Amniotic stem cell (primary cell): ENCODE measurements around the gene FGGY.

Source experiments
- DNase-seq: peaks from one replicate; lab custom pipeline; 2025; lab: John Stamatoyannopoulos, UW

The FGGY gene

GRCh38 chr1:59678493-59679228, 381.8 kb downstream of the FGGY start:
- peak; percentile 77 for DNase-seq

DNA sequence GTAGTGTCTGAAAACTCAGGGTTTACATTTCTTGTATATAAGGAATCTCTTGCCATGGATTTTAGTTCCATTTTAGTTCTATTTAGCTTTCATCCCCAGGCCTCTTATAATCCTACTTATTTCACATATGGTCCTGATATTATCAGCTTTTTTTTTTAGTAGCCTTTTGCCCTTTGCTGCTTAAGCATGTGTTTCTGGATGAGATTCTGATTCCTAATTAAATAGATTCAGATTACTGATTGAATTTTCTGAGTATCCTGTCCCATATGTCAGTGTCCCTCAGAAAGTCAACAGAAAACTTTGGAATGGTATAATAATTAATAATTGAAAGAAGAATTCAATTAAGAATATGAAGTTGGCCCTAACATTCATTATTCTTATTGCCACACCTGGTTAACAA, 383.1 kb downstream of the FGGY start:
- no peak for DNase-seq

DNA sequence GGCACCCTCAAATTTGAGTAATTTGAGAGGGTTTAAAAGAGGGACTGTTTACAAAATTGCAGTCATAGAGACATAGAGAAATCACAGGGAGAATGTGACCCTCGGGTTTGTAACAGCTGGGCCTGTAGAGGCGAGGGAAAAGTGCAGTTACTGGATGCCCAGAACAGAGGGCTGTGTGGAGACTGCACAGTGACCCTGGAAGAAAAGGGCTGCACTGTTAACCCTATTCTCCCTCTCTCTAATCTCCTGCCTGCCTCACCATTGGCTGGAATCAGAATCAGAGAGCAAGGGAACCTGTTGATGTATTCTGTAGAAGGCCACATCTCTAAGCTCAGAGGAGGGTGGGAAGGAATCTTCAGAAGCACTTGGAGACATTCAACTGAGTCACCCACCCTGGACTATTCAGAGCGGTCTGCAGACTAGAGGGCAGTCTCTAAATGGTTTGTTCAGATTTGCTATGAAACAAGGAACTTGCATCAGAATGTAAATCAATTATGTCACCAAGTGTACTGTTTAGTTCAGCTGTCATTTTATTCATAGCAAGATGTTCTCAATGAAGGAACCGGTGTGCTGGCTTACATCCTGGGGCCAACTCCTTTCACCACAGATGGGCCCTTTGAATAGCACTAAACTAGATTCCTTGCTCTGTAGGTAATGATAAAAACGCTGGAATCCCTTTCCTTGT, 385.6 kb downstream of the FGGY start:
- no peak for DNase-seq

DNA sequence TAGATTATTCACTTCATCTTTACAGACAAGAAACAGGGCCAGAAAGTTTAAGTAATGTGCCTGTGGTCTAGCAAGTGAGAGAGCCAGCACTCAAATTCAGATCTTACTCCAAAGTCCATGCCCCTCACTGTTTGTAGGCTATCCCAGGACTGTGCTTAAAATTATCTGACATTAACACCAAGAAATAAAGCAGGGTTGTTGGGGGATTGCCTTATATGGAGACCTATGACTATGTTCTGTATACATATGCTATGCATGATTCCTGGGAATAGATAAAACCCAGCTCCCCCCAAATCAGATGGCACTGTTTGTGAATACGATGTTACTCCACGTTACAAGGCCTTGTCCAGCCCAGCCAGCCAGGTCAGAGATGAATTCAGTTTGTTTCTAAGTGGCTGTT, 386.3 kb downstream of the FGGY start:
- no peak for DNase-seq

- DNase-seq, result no peak
Observed at GRCh38 chr1:59684698-59685097, 387.8 kb downstream of the FGGY start.

GRCh38 chr1:59685101-59685500, 388.2 kb downstream of the FGGY start:
- DNase-seq, result no peak

DNA sequence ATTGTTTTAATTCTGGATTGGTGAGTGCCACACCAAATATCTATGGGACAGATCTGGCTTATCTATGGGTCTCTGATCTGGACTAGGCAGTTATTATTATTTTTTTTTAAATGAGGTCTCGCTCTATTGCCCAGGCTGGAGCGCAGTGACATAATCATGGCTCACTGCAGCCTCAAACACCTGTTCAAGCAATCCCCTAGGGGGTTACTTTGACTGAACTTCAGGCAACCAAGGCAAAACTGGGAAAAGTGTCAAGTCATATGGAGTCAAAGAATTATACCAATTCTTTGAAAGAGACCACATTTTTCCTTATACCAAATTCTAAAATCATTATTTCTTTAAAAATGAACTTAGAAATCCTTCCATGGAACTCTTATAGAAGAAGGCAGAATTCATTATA, 388.8 kb downstream of the FGGY start:
- DNase-seq, result no peak

DNA sequence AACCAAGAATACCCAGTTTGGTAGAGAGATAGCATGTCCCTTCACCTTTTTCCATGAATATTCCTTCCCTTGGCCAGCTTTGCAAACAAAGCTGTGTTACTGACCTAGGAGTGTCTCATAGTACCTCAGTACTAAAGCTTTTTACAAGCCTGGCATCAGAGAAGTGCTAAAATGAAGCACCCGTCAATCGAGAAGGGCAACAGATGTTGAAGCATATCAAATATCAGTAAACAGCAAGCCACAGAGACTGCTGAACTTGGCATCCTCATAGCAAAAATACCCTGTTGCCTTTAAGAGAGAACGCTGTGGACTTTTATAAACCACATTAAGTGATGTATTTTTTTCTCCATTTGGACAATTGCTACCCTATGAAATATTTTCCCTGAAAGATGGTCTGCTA, 389.3 kb downstream of the FGGY start:
- DNase-seq, result no peak

DNA sequence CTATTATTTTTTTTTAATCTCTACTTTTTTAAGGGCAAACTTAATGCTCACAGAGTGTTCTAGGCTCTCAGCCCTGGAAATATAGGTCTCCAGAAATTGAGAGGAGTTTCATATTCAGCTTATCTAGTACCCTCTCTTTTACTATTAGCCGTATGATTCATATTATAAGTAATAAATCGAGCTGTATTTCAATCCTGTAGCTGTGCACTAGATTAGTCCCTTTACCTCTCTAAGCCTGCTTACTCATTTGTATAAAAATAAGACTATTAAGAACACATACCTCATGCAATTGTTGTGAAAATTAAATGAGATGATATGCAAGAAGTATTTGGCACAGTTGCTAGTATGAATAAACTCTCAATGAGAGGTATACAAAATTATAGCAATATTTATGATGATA, 389.7 kb downstream of the FGGY start:
- DNase-seq, result no peak

DNA sequence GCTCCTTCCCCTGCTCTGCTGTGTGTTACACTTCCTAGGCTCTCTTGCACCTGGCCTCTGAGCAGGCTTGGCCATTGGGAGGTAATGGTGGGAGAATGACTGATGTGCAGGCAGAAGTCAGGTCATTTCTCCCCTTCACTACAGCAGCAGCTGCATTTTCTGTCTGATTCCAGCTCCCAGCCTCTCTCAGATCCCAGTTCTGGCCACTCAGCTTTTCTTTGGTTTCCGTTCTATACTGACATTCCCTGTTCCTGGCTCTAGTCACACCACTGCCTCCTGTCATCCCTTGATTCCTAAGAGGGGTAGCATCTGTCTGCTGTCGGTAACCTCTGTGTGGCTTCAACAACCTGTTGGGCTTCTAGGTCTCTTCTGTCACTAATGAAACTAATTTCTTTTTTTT, 390.2 kb downstream of the FGGY start:
- DNase-seq, result no peak

- DNase-seq, result no peak
Observed at GRCh38 chr1:59688976-59689375, 392.1 kb downstream of the FGGY start.

DNA sequence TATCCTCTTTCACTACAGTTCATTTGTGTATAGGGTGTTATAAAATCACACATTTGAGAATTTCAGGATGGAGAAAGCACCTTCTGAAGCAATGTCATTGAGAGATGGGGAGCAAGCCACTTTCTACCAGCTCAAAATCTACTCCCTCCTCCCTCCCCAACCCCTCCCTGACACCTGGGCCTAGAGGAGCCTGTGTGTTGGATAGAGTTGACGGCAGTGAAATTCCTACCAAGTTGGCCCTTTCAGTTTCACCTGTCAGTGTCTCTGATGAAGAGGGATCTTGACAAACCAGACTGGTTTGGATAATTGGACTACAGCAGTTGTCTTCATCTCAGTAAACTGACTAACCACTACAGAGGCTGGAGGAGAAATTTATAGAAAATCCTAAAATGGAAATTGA, 392.8 kb downstream of the FGGY start:
- DNase-seq, result no peak

- no peak for DNase-seq
Observed at GRCh38 chr1:59690171-59690930, 393.5 kb downstream of the FGGY start.

- DNase-seq, result no peak
Observed at GRCh38 chr1:59691261-59691660, 394.4 kb downstream of the FGGY start.

DNA sequence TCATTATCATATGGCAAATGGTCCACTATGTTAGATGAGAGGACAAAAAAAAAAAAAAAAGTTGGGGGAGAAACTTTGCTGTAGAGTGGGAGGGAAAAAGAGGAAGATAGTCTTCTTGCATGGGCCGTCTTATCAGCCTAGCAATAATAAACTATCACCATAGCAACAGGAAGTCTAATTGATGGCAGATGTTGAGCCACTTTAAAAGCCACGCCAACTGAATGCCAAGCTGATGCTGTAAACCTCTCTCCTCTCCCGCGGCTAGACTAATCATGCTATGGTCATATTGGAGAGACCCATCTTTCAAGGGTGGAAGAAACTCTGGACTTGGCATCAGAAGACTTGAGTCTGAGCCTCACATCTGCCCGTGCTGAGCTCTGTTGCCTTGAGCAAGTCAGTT, 395.7 kb downstream of the FGGY start:
- peak; percentile 93 for DNase-seq

- no peak for DNase-seq
Observed at GRCh38 chr1:59693406-59693805, 396.5 kb downstream of the FGGY start.

GRCh38 chr1:59695252-59695651, 398.4 kb downstream of the FGGY start:
- no peak for DNase-seq

DNA sequence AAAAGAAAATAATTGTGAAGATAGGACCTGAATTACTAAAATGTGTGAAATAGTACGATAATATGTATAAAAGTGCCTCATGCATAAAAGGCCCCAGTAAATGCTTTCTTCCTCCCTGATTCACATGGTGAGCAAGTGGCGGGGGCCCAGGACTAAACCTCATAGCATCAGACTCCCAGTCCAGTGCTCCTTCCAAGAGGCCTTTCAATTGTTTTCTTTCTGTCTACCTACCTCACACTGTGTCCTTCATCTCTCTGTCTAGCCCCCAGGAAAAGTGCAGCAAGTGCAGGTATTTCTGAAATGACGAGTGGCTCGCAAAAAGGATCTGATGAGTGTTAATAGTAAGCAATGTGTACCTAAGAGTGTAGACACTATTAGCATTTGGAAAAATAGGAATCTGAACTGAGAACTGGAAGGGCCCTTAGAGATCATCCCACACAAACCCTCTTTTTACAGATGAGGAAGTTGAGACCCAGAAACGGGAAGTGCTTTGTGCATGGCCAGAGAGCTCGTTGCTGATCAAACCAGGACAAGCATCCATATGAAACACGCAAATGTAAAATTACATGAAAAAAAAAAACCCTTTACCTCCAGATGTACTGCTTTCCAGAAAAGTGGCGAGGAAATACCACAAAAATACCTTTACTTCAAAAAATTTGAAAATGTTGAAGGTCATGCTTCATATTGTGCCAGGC, 399.7 kb downstream of the FGGY start:
- no peak for DNase-seq

- DNase-seq, result no peak
Observed at GRCh38 chr1:59697150-59697800, 400.4 kb downstream of the FGGY start.

DNA sequence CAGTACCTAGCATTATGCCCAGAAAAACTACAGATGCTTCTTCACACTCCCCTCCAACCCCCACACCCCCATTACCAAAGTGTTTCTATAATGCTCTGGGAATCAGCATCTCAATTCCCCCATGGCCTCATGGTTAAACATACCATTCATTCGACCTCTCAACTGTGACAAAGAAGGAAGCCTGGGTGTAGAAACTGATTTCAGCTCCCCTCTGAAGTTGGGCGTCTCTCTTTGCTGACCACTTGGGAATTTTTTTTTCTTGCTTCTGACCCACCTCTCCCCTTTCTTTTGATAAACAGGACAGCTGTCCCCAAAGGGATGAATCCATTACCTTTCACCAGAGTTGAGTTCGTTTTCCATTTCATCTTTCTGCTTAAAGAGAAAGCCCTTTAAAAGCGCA, 401.5 kb downstream of the FGGY start:
- no peak for DNase-seq

GRCh38 chr1:59699227-59699847, 402.4 kb downstream of the FGGY start:
- DNase-seq, result no peak

DNA sequence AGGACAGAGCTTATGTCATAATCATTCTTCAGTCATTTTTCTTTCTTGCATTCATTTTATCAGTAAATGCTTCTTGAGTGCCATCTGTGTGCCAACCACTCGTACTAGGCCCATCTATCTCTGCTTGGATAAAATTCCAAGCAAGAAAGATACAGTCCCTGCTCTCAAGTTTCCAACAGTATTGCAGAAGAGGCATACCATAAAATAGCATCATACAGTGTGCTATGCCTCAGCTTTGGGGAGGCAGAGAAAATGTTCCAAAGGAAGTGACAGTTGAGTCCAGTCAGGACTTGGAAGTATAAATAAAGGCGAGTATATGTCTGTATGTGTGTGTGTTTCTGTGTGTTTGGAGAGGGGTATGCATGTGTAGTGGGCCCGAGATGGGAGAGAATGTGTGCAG, 404.5 kb downstream of the FGGY start:
- DNase-seq, result no peak
